ENCODE data around the gene LRP2BP.
"Not testable (repeated sequence)": the region's sequence is repeated elsewhere in the genome, so short reads cannot be mapped to it uniquely, and the experiment has no call there.

The LRP2BP gene

DNA sequence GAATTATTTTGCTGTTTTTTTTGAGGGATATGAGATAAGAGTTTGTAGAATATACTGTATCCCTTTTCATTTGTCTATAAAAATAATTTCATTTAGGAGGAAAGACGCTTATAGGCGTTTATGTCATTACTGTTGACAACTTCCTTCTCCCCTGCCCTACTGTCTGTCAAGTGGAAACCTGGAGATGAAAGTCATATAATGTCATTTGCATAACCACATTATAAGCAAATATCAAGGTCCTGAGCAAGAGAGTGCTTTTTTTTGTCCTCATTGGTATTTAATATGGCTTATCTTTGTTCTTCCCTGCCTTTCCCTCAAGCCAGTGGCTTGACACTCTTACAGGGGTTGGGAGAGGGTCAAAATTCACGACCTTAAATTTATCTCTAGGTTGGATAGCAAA is 55.8 kb downstream of the LRP2BP start:
- DNase-seq (ENCODE audit: insufficient read length, low spot score): no peak
- FAIRE-seq: no peak
- no peak for TF ChIP-seq POLR2A (IDR thresholded peaks at IDR 0.05; ENCODE audit: low read depth, low read length)

DNA sequence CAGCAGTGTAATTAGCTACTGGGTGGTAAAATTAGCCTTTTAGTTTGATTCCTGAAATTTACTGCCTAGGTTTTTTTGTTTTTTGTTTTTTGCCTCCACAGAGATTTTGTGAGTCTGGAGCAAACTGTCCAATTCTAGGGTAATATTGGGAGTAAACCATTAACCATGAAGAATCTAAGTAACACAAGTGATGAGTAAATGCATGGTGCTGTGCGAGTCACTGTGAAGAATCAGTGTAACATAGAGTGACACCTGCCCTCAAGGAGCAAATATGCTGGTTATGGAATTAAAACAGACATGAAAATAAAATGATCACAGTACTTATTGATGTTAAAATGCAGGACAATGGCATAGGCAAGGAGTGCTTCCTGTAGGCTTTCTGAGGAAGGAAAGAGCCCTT is 60.1 kb downstream of the LRP2BP start:
- DNase-seq (ENCODE audit: insufficient read length, low spot score) (no peak), FAIRE-seq (no peak)
- no peak for TF ChIP-seq POLR2A (IDR thresholded peaks at IDR 0.05; ENCODE audit: low read depth, low read length)

DNA sequence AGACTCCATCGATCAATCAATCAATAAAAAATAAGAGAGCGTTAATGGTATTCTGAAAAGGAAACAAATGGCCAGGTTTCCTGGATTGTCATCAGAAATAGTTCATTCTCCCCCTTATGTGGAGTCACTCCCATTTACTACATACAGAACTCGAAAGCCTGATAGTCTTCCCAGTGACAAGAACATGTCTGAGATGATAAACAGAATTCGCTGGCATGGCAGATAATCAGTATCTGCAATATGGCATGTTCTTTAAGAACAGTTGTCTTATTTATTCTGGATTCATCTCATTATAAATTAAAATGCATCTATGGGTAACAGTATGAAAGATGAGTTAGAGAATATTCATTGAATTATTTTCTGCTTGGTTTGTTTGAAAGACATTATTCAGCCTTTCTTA is 61.4 kb downstream of the LRP2BP start:
- FAIRE-seq: no peak
- no peak for TF ChIP-seq POLR2A (IDR thresholded peaks at IDR 0.05; ENCODE audit: low read depth, low read length)
- no peak for DNase-seq (ENCODE audit: insufficient read length, low spot score)

DNA sequence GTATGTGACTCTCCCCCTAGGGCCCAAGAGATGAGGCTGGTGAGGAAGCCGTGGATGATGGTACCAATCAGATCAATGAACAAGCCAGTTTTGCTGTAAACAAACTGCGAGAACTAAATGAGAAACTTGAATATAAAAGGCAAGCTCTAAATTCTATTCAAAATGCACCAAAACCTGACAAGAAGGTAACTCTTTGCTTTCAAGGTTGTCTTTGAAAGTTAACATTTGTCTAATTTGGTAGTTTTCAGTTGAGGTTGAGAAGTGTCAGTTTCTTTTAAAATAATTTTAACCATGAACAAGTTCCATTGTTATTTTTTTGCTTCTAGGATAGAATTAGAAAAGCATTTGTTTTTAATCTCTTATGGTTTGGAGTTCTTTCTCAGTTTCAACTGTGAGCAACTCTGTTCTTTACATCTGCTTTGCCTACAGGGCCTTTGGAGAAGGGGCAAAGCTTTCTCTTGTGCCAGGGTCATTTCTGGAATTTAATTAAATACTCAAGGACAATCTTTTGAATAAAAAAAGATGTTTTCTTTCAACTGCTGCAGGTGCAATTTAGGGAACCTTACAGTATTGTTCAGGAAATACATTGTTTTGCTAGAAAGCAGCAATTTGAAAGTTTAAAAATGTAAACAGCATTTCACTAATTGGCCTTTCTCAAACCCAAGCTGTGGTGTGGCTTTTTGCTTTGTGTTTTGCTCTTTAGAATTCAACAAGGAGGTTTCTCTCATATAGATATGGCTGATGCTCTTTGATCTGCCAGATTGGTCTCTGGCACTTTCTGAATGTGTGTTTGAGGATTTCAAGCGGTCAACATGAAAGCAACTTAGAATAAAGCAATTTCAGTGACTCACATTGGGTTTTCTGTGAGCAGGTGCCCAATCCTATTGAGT is 62.9 kb downstream of the LRP2BP start:
- DNase-seq (ENCODE audit: insufficient read length, low spot score) (no peak), FAIRE-seq (no peak)
- no peak for TF ChIP-seq POLR2A (IDR thresholded peaks at IDR 0.05; ENCODE audit: low read depth, low read length)

DNA sequence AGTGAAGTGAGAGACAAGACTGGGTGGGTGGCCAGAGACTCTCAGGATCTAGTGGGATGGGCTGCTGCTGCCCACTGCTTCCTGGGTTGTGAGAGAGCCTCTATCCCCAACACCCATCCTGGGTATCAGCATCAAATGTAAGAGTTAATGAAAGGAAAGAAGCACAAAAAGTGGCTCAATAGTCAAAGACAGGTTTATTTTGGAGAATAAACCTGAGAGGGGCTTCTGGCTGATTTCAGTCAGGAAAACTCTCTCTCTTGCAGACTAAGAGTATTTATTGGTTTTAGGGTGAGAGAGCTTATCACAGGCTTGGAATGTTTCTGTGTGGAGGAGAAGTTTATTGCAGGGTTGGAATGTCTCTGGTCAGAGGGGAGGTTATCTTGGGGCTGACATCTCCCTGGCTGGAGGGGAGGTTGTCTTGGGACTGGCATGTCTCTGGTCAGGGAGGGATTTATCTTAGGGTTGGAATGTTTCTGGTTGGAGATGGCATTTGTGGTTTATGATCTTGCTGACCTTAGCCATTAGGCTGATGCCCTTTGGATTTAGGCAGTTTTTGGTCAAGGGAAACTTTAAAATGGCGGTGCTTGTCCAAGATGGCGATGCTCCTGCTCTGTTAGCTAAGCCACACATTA is 65.7 kb downstream of the LRP2BP start:
- not testable (repeated sequence) for DNase-seq (ENCODE audit: insufficient read length, low spot score); FAIRE-seq

DNA sequence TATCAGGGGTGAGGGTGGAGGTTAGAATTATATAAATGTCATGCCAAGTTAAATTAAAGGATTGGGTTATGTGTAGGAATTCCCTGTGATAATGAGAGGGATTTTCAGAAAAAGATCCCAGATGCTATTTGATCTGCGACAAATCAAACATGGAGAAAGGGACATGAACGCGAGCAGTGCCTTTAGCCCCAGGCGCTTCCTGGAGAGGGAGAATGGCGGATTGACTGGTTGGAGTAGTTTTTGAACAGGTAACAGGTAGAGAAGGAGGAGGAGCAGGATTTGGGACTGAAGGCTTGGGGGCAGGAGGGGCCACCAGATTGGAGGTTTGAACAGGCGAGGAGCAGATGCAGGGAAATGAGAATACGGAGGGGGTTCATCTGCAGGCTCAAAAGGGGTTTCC is 67.1 kb downstream of the LRP2BP start:
- DNase-seq (ENCODE audit: insufficient read length, low spot score) (no peak), FAIRE-seq (no peak)
- no peak for TF ChIP-seq POLR2A (IDR thresholded peaks at IDR 0.05; ENCODE audit: low read depth, low read length)

DNA sequence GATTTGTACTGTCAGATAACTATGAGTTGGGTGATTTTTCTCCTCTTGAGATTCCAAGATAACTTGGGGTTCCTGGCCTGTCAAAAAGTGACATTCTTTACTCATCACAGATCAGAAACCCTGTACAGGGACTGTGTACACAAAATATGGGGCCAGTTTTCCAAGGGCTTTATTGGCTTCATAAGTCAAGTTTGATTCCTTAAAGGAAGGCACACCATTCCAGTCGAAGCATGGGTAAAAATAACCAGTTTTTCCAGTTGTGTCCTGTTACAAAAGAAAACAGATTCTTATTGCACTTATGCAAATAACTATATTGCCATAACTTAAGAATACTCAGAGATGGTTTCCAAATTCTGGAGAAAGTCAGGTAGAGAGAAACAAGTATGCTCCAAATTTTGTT is 70.0 kb downstream of the LRP2BP start:
- not testable (repeated sequence) for FAIRE-seq; DNase-seq (ENCODE audit: insufficient read length, low spot score)

DNA sequence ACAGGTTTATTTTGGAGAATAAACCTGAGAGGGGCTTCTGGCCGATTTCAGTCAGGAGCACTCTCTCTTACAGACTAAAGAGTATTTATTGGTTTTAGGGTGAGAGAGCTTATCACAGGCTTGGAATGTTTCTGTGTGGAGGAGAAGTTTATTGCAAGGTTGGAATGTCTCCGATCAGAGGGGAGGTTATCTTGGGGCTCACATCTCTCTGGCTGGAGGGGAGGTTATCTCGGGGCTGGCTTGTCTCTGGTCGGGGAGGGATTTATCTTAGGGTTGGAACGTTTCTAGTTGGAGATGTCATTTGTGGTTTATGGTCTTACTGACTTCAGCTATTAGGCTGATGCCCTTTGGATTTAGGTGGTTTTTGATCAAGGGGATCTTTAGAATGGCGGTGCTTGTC is 71.4 kb downstream of the LRP2BP start:
- DNase-seq (ENCODE audit: insufficient read length, low spot score); FAIRE-seq: not testable (repeated sequence)

DNA sequence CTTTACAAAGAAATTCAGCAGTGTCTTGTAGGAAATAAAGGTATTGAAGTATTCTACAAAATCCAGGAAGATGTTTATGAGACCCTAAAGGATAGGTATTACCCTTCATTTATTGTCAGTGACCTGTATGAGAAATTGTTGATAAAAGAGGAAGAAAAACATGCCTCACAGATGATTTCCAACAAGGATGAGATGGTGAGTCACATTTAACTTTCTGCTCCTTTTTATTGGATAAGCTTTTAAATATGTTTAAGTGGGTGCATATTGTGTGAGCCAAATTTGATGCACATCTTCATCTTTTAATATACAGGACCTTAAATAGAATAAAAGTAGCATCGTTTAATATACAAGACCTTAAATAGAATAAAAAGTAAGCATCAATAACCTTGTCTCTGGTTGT is 72.1 kb downstream of the LRP2BP start:
- TF ChIP-seq POLR2A (IDR thresholded peaks at IDR 0.05; ENCODE audit: low read depth, low read length): no peak
- DNase-seq (ENCODE audit: insufficient read length, low spot score) (no peak), FAIRE-seq (no peak)

DNA sequence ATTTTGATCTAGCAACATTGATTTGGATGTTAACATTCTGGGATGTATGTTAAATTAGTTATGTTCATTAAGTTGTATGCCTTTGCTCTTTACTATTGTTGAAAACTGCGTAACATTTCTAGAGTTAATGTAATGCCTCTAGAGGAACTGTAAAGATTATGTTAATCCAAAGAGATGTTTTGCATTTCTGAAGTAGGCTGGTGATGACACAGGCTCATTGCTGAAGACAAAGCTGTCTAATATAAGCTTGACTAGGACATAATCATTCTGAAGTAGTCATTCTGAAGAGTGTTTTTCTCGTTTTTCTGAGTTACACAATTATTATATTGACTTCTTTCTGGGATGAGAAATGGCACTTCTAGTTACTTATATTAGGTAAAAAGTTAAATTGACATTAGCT is 72.9 kb downstream of the LRP2BP start:
- TF ChIP-seq POLR2A (IDR thresholded peaks at IDR 0.05; ENCODE audit: low read depth, low read length): no peak
- DNase-seq (ENCODE audit: insufficient read length, low spot score) (no peak), FAIRE-seq (no peak)

DNA sequence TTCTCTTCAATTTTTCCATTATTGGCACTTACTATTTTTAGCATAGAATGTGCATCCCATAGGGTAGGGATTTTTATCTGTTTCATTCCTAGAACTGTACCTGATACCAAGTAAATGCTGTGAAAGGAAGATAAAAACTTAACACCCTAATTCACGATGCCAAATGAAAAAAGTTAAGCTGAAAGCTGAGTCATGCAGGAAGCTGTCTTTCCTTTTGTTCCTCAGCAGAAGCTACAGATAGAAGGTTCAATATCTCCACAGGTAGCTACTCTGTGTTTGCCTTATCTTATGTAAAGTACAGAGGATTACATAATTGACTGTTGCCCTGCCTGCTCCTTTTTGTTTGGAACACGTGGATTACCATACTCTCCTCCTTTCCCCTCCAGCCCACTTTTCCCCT is 77.0 kb downstream of the LRP2BP start:
- FAIRE-seq (peak; percentile 48), DNase-seq (ENCODE audit: insufficient read length, low spot score) (no peak)
- TF ChIP-seq POLR2A (IDR thresholded peaks at IDR 0.05; ENCODE audit: low read depth, low read length): no peak

DNA sequence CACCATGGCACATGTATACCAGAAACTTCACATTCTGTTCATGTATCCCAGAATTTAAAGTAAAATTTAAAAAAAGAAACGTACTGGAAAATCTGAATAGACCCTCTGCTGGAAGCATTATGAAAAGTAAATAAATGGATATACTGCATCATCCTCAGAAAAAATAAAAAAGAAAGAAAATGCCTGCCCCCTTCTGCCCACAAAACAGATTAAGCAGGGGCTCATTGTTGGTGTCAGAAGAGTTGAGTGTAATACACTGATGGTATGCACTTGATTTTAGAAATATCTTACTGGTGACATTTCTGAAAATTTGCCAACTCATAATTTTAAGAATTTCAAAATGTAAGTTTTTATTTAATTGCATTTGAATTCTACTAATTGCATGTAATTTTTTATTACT is 77.8 kb downstream of the LRP2BP start:
- DNase-seq (ENCODE audit: insufficient read length, low spot score): no peak
- FAIRE-seq: no peak
- no peak for TF ChIP-seq POLR2A (IDR thresholded peaks at IDR 0.05; ENCODE audit: low read depth, low read length)

DNA sequence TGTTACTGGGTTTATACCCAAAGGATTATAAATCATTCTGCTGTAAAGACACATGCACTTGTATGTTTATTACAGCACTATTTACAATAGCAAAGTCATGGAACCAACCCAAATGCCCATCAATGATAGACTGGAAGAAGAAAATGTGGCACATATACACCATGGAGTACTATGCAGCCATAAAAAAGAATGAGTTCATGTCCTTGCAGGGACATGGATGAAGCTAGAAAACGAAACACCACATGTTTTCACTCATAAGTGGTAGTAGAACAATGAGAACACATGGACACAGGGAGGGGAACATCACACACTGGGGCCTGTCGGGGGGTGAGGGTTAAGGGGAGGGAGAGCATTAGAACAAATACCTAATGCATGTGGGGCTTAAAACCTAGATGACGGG is 78.3 kb downstream of the LRP2BP start:
- FAIRE-seq: not testable (repeated sequence)

More for the DNA sequence above, 78.3 kb downstream of the LRP2BP start:
- not testable (repeated sequence) for DNase-seq (ENCODE audit: insufficient read length, low spot score)
